Suppressor macrophage (primary cell): ENCODE data around the gene HNMT.
A peak's percentile ranks its signal among the peaks of the same experiment; 100 is the strongest.
"Not testable (repeated sequence)": the region's sequence is repeated elsewhere in the genome, so short reads cannot be mapped to it uniquely, and the experiment has no call there.

Source experiments
- DNase-seq, 4 experiments: peaks; one replicate each; pipeline ENCODE4 v3.0.0-alpha.2; 2020 to 2022

HNMT gene

DNA sequence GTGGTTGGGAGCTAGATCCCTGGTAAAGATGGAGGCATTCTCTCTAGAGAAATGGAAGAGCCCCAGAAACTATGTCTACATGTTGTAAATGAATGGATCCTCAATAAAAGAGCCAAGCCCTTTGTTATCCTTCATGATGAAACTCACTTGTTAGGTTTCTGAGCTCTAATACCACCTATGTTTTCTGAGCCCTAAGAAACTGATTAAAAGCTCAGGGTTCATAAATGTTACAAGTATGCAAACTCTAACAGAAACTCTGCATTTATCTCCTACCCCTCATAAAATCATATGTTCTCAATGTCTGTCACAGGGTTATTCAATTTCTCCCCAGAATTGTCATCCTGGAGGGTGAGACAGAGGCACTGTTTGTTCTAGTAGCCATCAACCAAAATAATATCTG lies 18.0 kb upstream of the HNMT start:
- DNase-seq: no peak

GRCh38 chr2:137947032-137947727 lies 17.1 kb upstream of the HNMT start:
- peak in 2 of 4 experiments; percentile 8 to 54 for DNase-seq

GRCh38 chr2:137947728-137948336 lies 16.4 kb upstream of the HNMT start:
- peak; percentile 79 to 87 (median 85) for DNase-seq

DNA sequence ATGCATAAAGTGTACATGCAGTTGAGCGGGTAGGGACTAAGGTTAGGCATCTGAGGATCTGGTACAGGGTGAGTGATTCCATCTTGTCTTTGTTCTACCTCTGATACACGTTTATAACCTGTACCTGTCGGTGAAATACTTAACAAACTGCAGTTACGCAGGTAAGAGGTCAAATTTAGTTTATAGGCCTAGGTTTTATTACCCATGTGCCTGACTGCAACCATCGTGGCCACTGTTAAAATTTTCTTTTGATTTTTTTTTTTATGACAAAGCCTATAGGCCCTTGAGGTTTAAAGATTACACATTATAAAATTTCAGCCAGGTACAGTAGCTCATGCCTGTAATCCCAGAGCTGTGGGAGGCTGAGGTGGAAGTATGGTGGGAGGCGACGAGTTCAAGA lies 15.4 kb upstream of the HNMT start:
- DNase-seq: no peak

GRCh38 chr2:137950238-137950637 lies 14.0 kb upstream of the HNMT start:
- DNase-seq: peak in 2 of 4 experiments; percentile 26 to 46

- DNase-seq: peak; percentile 49 to 79 (median 70)
Measured at GRCh38 chr2:137951586-137951985, 12.7 kb upstream of the HNMT start.

- peak in 2 of 4 experiments; percentile 32 to 46 for DNase-seq
Measured at GRCh38 chr2:137952586-137953129, 11.6 kb upstream of the HNMT start.

DNA sequence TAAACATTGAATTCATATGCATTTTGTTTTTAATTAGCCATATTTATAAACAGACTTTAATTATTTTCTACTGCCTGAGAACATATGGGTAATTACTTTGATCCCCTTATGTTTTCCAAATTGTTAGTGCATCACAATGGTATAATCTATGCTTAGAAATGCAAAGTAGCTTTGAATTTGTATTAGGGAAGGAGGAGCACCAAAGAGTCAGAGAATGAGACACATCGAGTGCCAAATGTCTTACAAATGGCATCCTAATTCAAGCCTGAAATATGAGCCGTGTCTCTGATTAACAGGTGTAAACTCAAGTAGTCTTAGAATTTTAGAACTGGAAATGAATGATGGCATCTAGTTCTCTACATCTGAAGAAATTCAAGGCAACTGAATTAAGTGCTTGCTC lies 8.7 kb upstream of the HNMT start:
- DNase-seq: no peak

DNA sequence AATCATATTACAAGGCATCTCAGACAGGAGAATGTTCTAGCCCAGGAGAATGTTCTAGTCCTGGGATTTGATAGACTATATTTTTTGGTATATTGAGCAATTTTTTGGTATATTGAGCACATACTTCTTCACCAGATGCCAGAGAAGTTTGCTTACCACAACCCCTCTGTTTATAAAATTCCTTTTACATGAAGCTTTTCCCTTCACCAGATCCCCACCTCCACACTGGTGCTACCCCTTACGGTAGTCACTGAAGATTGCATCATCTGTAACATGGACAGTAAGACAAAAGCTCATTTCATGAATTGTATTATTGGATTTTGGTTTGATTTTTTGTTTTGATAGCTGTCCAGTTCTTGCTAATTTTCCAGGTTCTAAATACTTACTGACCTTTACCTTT lies 7.2 kb upstream of the HNMT start:
- DNase-seq: peak in 1 of 4 experiments; percentile 10

- DNase-seq: peak in 3 of 4 experiments; percentile 20 to 76 (median 61)
Measured at GRCh38 chr2:137959166-137959565, 5.1 kb upstream of the HNMT start.

DNA sequence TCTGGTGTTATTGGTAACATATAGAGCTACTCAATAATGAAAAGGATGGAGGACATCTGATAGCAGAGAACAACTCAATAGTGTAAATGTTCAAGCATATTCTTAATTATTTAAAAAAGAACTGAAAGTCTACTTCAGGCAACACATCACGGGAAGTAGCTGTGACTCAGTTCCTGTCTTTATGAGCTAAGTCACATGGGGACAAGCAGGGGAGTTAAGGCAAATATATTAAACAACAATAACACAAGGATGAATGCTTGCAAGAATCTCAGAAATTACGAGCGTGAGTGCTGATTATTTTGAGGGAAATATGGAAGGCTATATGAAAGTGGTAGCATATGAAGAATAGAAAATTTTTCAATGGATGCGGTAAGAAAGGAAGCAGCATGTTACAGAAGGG lies 4.0 kb upstream of the HNMT start:
- peak; percentile 42 to 80 (median 66) for DNase-seq

GRCh38 chr2:137961602-137962001 lies 2.7 kb upstream of the HNMT start:
- no peak for DNase-seq

DNA sequence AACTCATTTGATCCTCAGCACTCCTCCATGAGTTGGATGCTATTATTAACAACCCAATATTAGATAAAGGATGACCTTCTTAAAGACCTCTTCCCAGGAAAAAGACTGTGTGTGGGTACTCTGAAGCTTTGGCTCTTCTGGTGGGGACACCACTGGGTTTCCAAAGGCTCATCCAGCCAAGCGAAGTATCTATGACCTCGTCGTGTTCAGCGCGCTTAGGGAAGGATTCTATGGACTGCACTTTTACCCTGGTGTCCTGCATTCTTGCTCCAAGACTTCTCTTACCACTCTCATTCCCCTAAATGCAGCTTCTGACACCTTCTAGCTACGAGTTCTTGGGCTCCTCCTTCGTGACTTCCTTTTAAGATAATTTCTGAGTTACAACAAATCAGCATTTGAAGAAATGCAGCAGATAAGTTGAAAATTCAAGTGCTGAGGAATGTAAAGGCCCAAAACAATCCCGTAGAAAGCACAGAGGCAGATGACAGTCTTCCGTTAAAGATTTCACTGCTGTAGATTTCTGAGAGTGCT lies 673 bp upstream of the HNMT start:
- peak in 1 of 4 experiments; percentile 29 for DNase-seq

GRCh38 chr2:137964859-137965459 lies 686 bp downstream of the HNMT start:
- DNase-seq: no peak

GRCh38 chr2:137966043-137966442 lies 1.8 kb downstream of the HNMT start:
- no peak for DNase-seq

DNA sequence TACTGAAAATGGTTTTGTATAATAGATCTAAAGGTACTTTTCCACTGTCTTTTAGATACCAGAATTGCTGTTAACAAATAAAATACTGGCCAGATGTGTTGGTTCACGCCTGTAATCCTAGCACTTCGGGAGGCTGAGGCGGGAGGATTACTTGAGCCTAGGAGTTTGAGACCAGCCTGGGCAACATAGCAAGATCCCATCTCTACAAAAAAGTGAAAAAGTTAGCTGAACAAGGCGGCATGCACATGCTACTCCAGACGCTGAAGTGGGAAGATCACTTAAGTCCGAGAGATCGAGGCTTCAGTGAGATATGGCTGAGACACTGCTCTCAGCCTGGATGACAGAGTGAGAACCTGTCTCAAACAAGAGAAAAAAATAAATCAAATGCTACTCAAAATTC lies 2.8 kb downstream of the HNMT start:
- DNase-seq: no peak

GRCh38 chr2:137968477-137969417 lies 4.5 kb downstream of the HNMT start:
- DNase-seq: peak in 3 of 4 experiments; percentile 40 to 82 (median 79)

DNA sequence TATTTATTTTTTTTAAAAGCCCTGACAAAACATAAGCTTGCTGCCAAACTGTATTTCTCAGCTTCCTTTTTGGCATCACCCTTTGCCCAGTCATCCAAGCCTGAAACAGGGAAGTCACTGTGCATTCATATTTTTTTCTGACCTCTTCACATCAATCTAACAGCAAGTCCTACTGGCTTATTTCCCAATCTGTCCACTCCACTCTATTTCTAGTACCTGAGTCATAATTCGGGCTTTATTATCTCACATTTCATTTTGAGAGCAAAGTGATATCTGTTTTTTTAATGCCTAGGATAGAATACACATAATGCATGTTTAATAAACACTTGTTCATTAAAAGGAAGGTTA lies 5.1 kb downstream of the HNMT start:
- DNase-seq: peak; percentile 75 to 96 (median 86)

DNA sequence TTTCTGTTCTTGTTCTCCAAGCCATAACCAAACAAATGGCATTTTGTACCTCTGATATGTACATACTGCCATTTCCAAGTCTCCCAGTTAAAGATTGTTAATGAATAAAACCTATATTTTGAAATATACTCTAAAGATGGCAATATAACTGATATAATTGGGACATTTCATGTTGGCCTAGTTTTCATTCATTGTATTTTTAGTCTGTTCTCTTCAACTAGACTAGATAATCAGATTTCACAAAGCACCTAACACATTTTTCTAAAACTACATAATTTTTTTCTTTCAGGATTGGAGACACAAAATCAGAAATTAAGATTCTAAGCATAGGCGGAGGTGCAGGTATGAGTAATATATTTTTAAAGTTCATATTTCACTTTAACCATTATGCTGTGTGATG lies 5.6 kb downstream of the HNMT start:
- DNase-seq: no peak

DNA sequence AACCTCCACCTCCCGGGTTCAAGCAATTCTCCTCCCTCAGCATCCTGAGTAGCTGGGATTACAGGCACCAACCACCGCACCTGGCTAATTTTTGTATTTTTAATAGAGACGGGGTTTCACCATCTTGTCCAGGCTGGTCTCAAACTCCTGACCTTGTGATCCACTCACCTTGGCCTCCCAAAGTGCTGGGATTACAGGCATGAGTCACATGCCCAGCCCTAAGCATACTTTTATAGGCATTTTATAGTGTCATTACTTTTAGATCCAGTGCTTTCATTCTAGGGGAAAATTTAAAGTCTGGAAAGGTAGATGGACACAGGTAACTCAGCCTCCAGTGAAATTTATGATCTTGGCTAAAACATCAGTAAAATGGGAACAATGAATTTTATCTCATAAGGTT lies 7.0 kb downstream of the HNMT start:
- not testable (repeated sequence) for DNase-seq

DNA sequence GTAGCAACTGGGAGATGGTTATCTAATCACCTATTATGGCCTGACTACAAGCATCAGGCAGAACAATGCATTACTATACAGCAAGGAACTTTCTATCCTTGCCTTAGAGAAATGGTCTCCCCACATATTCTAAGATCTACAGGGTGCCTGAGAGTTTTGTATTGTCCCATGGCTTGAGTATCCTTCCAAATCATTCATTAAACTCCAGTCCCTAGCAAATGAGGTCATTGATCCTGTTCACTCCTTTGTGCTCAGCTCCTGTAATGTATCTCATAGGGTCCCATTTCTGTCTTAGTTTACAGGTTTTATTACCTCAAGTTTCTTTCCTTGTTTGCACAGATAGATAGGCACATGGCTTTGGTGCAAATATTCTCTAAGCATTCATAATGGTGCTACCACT lies 9.0 kb downstream of the HNMT start:
- DNase-seq: no peak
